ENCODE measurements around the gene PBX1.

Gene PBX1

GRCh38 chr1:164765992-164766720 lies 207.2 kb downstream of the PBX1 start:
- DNase-seq: no peak

- no peak for DNase-seq
Measured at GRCh38 chr1:164767752-164768402, 208.9 kb downstream of the PBX1 start.

- DNase-seq: no peak
Measured at GRCh38 chr1:164768619-164769018, 209.6 kb downstream of the PBX1 start.

GRCh38 chr1:164769486-164770130 lies 210.6 kb downstream of the PBX1 start:
- no peak for DNase-seq

GRCh38 chr1:164770131-164770529 lies 211.1 kb downstream of the PBX1 start:
- no peak for DNase-seq

GRCh38 chr1:164771041-164771618 lies 212.1 kb downstream of the PBX1 start:
- no peak for DNase-seq

- no peak for DNase-seq
Measured at GRCh38 chr1:164771619-164772361, 212.8 kb downstream of the PBX1 start.

- no peak for DNase-seq
Measured at GRCh38 chr1:164772635-164773034, 213.7 kb downstream of the PBX1 start.

- no peak for DNase-seq
Measured at GRCh38 chr1:164773102-164773501, 214.1 kb downstream of the PBX1 start.

GRCh38 chr1:164774413-164774812 lies 215.4 kb downstream of the PBX1 start:
- DNase-seq: no peak

- DNase-seq: no peak
Measured at GRCh38 chr1:164774819-164775654, 216.1 kb downstream of the PBX1 start.

GRCh38 chr1:164777518-164777917 lies 218.5 kb downstream of the PBX1 start:
- no peak for DNase-seq

- no peak for DNase-seq
Measured at GRCh38 chr1:164779376-164779775, 220.4 kb downstream of the PBX1 start.

- DNase-seq: no peak
Measured at GRCh38 chr1:164780111-164780812, 221.3 kb downstream of the PBX1 start.

GRCh38 chr1:164780863-164781262 lies 221.9 kb downstream of the PBX1 start:
- no peak for DNase-seq

- no peak for DNase-seq
Measured at GRCh38 chr1:164781972-164782371, 223.0 kb downstream of the PBX1 start.

- DNase-seq: no peak
Measured at GRCh38 chr1:164783778-164784555, 225.0 kb downstream of the PBX1 start.

GRCh38 chr1:164784960-164785359 lies 226.0 kb downstream of the PBX1 start:
- no peak for DNase-seq

- no peak for DNase-seq
Measured at GRCh38 chr1:164785841-164786534, 227.0 kb downstream of the PBX1 start.

Data from NK-92 treated with Interleukin-12 subunit alpha and Interleukin-12 subunit beta, amount 100 ng/mL, for 24 hours (cell line).